H1 (cell line): Measurements from ENCODE around the gene RAP1GDS1. TPM values are rescaled to one million over a fixed set of nuclear protein-coding genes. Genes with fewer than 3 reads are reported as not detected.

Source experiments
- PHF8 ChIP-seq: fragments of 200-600 bp; sonication (generic); conservative IDR thresholded peaks from 2 replicates; pipeline ENCODE4 v1.7.1; 2012; ENCODE audit warnings: low read depth, mild to moderate bottlenecking, inconsistent platforms, low read length, moderate library complexity
- TAF1 ChIP-seq: IDR thresholded peaks from 2 replicates; pipeline ENCODE4 v1.6.1; 2011; ENCODE audit warnings: mild to moderate bottlenecking, low read depth, low read length
- TBP ChIP-seq: IDR thresholded peaks from 2 replicates; pipeline ENCODE4 v1.6.1; 2011; ENCODE audit warnings: low read depth, low read length, improper control_type of control experiment
- polyA plus RNA-seq, 7 experiments: library from polyadenylated mRNA; depleted of rRNA in 3 of 7; stranded (reverse) in 5 of 7; unstranded in 2 of 7; fragments of >200 nt in 5 of 7; fragments of 200-250 nt in 2 of 7; gene quantifications; 1 replicate in 5 of 7; 2 replicates in 1 of 7; 4 replicates in 1 of 7; pipeline versions ENCODE4 v1.2.1 to v1.2.3, GENCODE V29; 2011 to 2013; ENCODE audit warnings: missing spikeins in 2 of 7, mixed read lengths in 2 of 7
- total RNA-seq: library from RNA; stranded (reverse); fragmentation: NEBNext Ultra II Directional; extraction: Animal tissue kit (Norgen Biotek cat#: 25700); gene quantifications from 2 replicates; pipeline ENCODE4 v1.2.1, GENCODE V29; 2021

RAP1GDS1 gene
- total and polyA plus RNA-seq, 2 of the 8 experiments (the other 6 are each of a cell fraction or from before 2014, with no cell fraction given), result 12.8 to 31.9 TPM

DNA sequence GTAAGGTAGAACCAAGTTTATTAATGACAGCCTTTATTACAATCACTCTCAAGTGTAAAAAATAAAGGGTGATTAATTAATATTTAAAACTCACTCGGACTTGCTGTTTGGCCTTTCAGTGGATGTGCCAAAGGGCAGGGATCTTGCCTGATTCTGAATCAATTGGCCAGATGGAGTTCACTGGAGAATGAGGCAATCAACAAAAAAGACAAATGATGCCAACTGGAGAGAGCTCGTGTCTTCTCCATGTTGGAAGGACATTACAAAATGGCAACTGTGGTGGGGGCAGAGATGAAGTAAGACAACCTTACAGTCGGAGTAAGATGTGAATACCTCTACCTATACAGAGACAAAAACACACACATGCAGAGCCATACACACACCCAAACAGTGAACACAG, 209.2 kb downstream of the RAP1GDS1 start (continued):
- TF ChIP-seq TAF1 (no peak), TBP (no peak), PHF8 (no peak)
